HepG2 (cell line): ENCODE data around the gene MAJIN. TPM values are rescaled to one million over a fixed set of nuclear protein-coding genes. Genes with fewer than 3 reads are reported as not detected.

Source experiments
- POLR2A ChIP-seq, 2 experiments: IDR thresholded peaks; 2 replicates each; pipeline ENCODE4 v1.6.1; 2011; ENCODE audit warnings: low read depth in 2 of 2, low read length in 2 of 2, mild to moderate bottlenecking in 1 of 2, moderate library complexity in 1 of 2; ENCODE audit not compliant: insufficient read depth in 1 of 2
- RNF2 ChIP-seq: fragments of 450-650 bp; conservative IDR thresholded peaks from 2 replicates; pipeline ENCODE4 v1.6.1; 2016; ENCODE audit warnings: low read depth
- ZNF549 ChIP-seq: sonication (generic); formaldehyde crosslinking; IDR thresholded peaks from 2 replicates; pipeline ENCODE4 v1.5.0; 2020; ENCODE audit warnings: missing genetic modification reagents
- ZNF788 ChIP-seq: sonication (generic); formaldehyde crosslinking; IDR thresholded peaks from 2 replicates; pipeline ENCODE4 v1.5.0; 2020; ENCODE audit warnings: mild to moderate bottlenecking, missing genetic modification reagents, borderline replicate concordance
- polyA plus RNA-seq, 8 experiments: library from polyadenylated mRNA; depleted of rRNA in 3 of 8; stranded (reverse) in 7 of 8; unstranded in 1 of 8; fragments of >200 nt; fragmentation: Illumina TruSeq in 4 of 8; extraction: Trizol in 4 of 8; gene quantifications; 2 replicates each; pipeline versions ENCODE4 v1.2.1 to v1.2.3, GENCODE V29; 2011 to 2016; ENCODE audit warnings: low read depth in 4 of 8, missing spikeins in 1 of 8, mixed read lengths in 1 of 8; ENCODE audit not compliant: insufficient read depth in 1 of 8
- total RNA-seq, 5 experiments: library from RNA; depleted of rRNA; stranded (reverse); fragments of >200 nt; fragmentation: Illumina TruSeq; extraction: Trizol; gene quantifications; 2 replicates each; pipeline ENCODE4 v1.2.3, GENCODE V29; 2016; ENCODE audit warnings: low read depth in 1 of 5
- TF ChIP-seq, protein P1 (sequence below): sonication (generic); formaldehyde crosslinking; IDR thresholded peaks from 2 replicates; pipeline ENCODE4 v1.4.0; 2020; ENCODE audit warnings: missing genetic modification reagents, mild to moderate bottlenecking, borderline replicate concordance
- TF ChIP-seq, protein P2 (sequence below): sonication (generic); formaldehyde crosslinking; IDR thresholded peaks from 2 replicates; pipeline ENCODE4 v1.8.1; 2023; ENCODE audit warnings: mild to moderate bottlenecking, missing genetic modification reagents
- TF ChIP-seq, protein P3 (sequence below): sonication (generic); formaldehyde crosslinking; IDR thresholded peaks from 2 replicates; pipeline ENCODE4 v1.5.0; 2020; ENCODE audit warnings: mild to moderate bottlenecking, missing genetic modification reagents, borderline replicate concordance
- TF ChIP-seq, protein P4 (sequence below): sonication (generic); formaldehyde crosslinking; IDR thresholded peaks from 2 replicates; pipeline ENCODE4 v1.5.0; 2020; ENCODE audit warnings: mild to moderate bottlenecking, missing genetic modification reagents
- TF ChIP-seq, protein P5 (sequence below): IDR thresholded peaks from 2 replicates; pipeline ENCODE4 v1.6.1; 2016; ENCODE audit warnings: low read depth, control low read depth
- TF ChIP-seq, protein P6 (sequence below): sonication (generic); formaldehyde crosslinking; IDR thresholded peaks from 2 replicates; pipeline ENCODE4 v1.8.1; 2023; ENCODE audit warnings: mild to moderate bottlenecking, moderate library complexity, missing genetic modification reagents

The MAJIN gene
- total and polyA plus RNA-seq, 2 of the 13 experiments (the other 11 are each of a cell fraction or from before 2014, with no cell fraction given): not detected

DNA sequence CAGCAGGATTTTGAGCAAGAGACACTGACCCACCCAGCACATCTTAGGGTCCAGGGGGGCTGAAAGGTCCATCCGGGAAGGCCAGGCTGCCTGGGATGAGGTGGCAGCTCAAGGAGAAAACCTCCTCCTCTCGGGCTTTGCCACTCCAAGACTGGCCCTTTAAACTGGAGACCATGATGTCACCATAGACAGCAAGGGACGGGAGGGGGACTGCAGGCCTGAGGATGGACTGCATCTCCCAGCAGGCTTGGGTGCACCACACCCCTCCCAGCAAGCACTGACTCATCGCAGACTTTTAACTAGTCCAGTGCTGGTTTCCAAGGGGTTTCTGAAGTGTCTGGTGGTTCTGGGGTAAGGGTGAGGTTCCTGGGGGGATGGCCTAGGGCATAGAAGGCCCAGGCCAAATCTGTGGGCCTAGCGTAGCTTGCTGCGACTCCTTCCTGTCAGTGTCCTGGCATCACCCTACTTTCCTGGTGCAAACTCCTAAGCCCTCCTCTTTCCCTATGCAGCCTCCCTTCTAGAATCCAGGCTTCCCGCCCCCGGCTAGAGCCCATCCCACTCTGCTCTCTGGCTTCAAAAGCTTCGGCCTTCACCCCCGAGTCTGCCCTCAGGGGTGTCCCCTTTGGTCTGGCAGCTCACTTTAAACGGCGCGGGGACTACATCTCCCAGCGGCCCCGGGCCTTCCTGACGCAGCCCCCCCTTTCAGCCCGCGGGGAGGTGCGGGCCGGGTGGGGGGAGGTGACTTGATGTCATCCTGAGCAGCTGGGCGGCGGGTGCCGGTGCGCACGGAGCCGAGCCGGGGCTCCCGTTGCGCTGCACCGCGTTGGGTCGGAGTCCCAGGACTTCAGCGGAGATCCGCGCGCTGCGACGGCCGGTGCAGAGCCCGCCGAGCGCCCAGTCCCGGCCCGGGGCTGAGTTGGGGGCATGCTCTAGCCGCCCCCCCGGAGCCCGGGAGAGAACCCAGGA lies 47.7 kb downstream of the MAJIN start, which contains the start of gene PPP2R5B (continued):
- TF ChIP-seq, protein P1, sequence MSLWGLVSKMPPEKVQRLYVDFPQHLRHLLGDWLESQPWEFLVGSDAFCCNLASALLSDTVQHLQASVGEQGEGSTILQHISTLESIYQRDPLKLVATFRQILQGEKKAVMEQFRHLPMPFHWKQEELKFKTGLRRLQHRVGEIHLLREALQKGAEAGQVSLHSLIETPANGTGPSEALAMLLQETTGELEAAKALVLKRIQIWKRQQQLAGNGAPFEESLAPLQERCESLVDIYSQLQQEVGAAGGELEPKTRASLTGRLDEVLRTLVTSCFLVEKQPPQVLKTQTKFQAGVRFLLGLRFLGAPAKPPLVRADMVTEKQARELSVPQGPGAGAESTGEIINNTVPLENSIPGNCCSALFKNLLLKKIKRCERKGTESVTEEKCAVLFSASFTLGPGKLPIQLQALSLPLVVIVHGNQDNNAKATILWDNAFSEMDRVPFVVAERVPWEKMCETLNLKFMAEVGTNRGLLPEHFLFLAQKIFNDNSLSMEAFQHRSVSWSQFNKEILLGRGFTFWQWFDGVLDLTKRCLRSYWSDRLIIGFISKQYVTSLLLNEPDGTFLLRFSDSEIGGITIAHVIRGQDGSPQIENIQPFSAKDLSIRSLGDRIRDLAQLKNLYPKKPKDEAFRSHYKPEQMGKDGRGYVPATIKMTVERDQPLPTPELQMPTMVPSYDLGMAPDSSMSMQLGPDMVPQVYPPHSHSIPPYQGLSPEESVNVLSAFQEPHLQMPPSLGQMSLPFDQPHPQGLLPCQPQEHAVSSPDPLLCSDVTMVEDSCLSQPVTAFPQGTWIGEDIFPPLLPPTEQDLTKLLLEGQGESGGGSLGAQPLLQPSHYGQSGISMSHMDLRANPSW (CRISPR knock-in tag): peak; percentile 68; the same call in 1 of the 2 replicates
- TF ChIP-seq, protein P2, sequence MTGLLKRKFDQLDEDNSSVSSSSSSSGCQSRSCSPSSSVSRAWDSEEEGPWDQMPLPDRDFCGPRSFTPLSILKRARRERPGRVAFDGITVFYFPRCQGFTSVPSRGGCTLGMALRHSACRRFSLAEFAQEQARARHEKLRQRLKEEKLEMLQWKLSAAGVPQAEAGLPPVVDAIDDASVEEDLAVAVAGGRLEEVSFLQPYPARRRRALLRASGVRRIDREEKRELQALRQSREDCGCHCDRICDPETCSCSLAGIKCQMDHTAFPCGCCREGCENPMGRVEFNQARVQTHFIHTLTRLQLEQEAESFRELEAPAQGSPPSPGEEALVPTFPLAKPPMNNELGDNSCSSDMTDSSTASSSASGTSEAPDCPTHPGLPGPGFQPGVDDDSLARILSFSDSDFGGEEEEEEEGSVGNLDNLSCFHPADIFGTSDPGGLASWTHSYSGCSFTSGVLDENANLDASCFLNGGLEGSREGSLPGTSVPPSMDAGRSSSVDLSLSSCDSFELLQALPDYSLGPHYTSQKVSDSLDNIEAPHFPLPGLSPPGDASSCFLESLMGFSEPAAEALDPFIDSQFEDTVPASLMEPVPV (CRISPR knock-in tag): no peak
- TF ChIP-seq ZNF788 (CRISPR knock-in tag) (peak; percentile 25; the same call in 1 of the 2 replicates), RNF2 (no peak), ZNF549 (CRISPR knock-in tag) (no peak), POLR2A (IDR thresholded peaks at IDR 0.05; ENCODE audit: insufficient read depth in 1 of 2, low read depth in 2 of 2, low read length in 2 of 2) (peak in 1 of 2 experiments; percentile 50; a peak in 1 of 4 replicates)
- TF ChIP-seq, protein P3, sequence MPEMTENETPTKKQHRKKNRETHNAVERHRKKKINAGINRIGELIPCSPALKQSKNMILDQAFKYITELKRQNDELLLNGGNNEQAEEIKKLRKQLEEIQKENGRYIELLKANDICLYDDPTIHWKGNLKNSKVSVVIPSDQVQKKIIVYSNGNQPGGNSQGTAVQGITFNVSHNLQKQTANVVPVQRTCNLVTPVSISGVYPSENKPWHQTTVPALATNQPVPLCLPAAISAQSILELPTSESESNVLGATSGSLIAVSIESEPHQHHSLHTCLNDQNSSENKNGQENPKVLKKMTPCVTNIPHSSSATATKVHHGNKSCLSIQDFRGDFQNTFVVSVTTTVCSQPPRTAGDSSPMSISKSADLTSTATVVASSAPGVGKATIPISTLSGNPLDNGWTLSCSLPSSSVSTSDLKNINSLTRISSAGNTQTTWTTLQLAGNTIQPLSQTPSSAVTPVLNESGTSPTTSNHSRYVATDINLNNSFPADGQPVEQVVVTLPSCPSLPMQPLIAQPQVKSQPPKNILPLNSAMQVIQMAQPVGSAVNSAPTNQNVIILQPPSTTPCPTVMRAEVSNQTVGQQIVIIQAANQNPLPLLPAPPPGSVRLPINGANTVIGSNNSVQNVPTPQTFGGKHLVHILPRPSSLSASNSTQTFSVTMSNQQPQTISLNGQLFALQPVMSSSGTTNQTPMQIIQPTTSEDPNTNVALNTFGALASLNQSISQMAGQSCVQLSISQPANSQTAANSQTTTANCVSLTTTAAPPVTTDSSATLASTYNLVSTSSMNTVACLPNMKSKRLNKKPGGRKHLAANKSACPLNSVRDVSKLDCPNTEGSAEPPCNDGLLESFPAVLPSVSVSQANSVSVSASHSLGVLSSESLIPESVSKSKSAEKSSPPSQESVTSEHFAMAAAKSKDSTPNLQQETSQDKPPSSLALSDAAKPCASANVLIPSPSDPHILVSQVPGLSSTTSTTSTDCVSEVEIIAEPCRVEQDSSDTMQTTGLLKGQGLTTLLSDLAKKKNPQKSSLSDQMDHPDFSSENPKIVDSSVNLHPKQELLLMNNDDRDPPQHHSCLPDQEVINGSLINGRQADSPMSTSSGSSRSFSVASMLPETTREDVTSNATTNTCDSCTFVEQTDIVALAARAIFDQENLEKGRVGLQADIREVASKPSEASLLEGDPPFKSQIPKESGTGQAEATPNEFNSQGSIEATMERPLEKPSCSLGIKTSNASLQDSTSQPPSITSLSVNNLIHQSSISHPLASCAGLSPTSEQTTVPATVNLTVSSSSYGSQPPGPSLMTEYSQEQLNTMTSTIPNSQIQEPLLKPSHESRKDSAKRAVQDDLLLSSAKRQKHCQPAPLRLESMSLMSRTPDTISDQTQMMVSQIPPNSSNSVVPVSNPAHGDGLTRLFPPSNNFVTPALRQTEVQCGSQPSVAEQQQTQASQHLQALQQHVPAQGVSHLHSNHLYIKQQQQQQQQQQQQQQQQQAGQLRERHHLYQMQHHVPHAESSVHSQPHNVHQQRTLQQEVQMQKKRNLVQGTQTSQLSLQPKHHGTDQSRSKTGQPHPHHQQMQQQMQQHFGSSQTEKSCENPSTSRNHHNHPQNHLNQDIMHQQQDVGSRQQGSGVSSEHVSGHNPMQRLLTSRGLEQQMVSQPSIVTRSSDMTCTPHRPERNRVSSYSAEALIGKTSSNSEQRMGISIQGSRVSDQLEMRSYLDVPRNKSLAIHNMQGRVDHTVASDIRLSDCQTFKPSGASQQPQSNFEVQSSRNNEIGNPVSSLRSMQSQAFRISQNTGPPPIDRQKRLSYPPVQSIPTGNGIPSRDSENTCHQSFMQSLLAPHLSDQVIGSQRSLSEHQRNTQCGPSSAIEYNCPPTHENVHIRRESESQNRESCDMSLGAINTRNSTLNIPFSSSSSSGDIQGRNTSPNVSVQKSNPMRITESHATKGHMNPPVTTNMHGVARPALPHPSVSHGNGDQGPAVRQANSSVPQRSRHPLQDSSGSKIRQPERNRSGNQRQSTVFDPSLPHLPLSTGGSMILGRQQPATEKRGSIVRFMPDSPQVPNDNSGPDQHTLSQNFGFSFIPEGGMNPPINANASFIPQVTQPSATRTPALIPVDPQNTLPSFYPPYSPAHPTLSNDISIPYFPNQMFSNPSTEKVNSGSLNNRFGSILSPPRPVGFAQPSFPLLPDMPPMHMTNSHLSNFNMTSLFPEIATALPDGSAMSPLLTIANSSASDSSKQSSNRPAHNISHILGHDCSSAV (CRISPR knock-in tag): no peak
- TF ChIP-seq, protein P4, sequence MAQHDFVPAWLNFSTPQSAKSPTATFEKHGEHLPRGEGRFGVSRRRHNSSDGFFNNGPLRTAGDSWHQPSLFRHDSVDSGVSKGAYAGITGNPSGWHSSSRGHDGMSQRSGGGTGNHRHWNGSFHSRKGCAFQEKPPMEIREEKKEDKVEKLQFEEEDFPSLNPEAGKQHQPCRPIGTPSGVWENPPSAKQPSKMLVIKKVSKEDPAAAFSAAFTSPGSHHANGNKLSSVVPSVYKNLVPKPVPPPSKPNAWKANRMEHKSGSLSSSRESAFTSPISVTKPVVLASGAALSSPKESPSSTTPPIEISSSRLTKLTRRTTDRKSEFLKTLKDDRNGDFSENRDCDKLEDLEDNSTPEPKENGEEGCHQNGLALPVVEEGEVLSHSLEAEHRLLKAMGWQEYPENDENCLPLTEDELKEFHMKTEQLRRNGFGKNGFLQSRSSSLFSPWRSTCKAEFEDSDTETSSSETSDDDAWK (CRISPR knock-in tag): no peak
- TF ChIP-seq, protein P5, sequence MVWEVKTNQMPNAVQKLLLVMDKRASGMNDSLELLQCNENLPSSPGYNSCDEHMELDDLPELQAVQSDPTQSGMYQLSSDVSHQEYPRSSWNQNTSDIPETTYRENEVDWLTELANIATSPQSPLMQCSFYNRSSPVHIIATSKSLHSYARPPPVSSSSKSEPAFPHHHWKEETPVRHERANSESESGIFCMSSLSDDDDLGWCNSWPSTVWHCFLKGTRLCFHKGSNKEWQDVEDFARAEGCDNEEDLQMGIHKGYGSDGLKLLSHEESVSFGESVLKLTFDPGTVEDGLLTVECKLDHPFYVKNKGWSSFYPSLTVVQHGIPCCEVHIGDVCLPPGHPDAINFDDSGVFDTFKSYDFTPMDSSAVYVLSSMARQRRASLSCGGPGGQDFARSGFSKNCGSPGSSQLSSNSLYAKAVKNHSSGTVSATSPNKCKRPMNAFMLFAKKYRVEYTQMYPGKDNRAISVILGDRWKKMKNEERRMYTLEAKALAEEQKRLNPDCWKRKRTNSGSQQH (CRISPR knock-in tag): no peak
- TF ChIP-seq, protein P6, sequence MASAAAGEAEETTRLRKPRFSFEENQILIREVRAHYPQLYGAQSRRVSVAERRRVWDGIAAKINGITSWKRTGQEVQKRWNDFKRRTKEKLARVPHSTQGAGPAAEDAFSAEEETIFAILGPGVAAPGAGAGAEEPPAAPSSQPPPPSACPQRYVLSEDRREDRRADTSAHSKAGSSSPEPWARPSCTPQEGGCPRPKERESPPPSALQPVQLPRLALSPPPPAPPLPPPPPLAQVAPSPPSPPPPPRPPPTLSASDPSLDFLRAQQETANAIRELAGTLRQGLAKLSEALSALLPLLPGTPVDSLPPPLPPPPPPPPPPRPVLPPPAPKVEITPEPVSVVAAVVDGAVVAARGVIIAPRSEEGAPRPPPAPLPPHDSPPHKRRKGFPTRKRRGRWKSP (CRISPR knock-in tag): no peak; the same call in none of the 2 replicates
